Measurements from ENCODE around the gene KRT40. TPM values are rescaled to one million over a fixed set of nuclear protein-coding genes. Genes with fewer than 3 reads are reported as not detected.

The KRT40 gene
- total and polyA plus RNA-seq, 2 of the 4 experiments (the other 2 are of a cell fraction) = not detected

- Histone ChIP-seq H3K9me3 (ENCODE audit: control insufficient read depth, insufficient read depth, low read length) (no peaks in the 10 kb centered on the region), H2AK5ac (ENCODE audit: low read depth, low read length) (no peak overlapping the region), H4K5ac (ENCODE audit: low read depth, low read length) (no peak overlapping the region), H4K91ac (ENCODE audit: insufficient read depth, low read depth, low read length) (no peak overlapping the region), H3K27me3 (ENCODE audit: control insufficient read depth, insufficient read depth, low read length) (no peaks in the 10 kb centered on the region), H3K4me3 (ENCODE audit: insufficient read depth, low read depth, low read length) (no peak overlapping the region), H3K4ac (ENCODE audit: low read depth, low read length) (no peak overlapping the region), H2AFZ (replicated peaks; ENCODE audit: low read length, poor library complexity) (no peak overlapping the region), H3K18ac (ENCODE audit: low read depth, low read length) (no peak overlapping the region), H3K9ac (ENCODE audit: low read depth, low read length) (no peak overlapping the region), H3K79me1 (ENCODE audit: low read depth in 1 of 2, low read length in 2 of 2) (no peaks in the 10 kb centered on the region), H3K4me1 (ENCODE audit: control insufficient read depth, insufficient read depth, low read length) (no peaks in the 10 kb centered on the region; the same call in 1 of the 2 replicates), H3K27ac (ENCODE audit: insufficient read depth, low read length) (no peak overlapping the region), H2BK15ac (ENCODE audit: low read depth, low read length) (no peak overlapping the region), H4K20me1 (ENCODE audit: insufficient read depth, low read length) (no peaks in the 10 kb centered on the region), H3K9me1 (ENCODE audit: insufficient read depth, low read length) (no peaks in the 10 kb centered on the region), H3K36me3 (ENCODE audit: control insufficient read depth, insufficient read depth, low read length) (no peaks in the 10 kb centered on the region), H2AK9ac (replicated peaks; ENCODE audit: low read depth, low read length, poor library complexity) (no peak overlapping the region), H3K56ac (ENCODE audit: extremely low read depth, insufficient read depth, low read length) (no peak overlapping the region), H2BK5ac (ENCODE audit: low read depth, low read length, poor library complexity, severe bottlenecking) (no peak overlapping the region), H3K4me2 (ENCODE audit: low read depth, low read length) (no peak overlapping the region), H2BK20ac (ENCODE audit: low read depth, low read length) (no peak overlapping the region), H3K14ac (replicated peaks; ENCODE audit: low read depth, low read length) (no peak overlapping the region), H3K23ac (ENCODE audit: low read depth, low read length) (no peak overlapping the region), H4K8ac (ENCODE audit: low read depth in 2 of 2, low read length in 2 of 2) (no peak overlapping the region), H2BK120ac (ENCODE audit: low read depth, low read length) (no peak overlapping the region)
- no peak for ATAC-seq (ENCODE audit: low read depth)
- no CpG with 5 or more reads among the region's 1 CpG for WGBS, 2 experiments (ENCODE audit: extremely low coverage in 2 of 2, insufficient read length in 1 of 2)
- CTCF ChIA-PET = no interaction called here
- DNase-seq = no peak
- dilution Hi-C loops (cut with HindIII; ENCODE audit: low sequenced_read_pairs, unreplicated experiment) (no loop called here), intact Hi-C loops (cut with micrococcal nuclease) (no loop called here), in situ Hi-C loops (cut with MboI; ENCODE audit: low sequenced_read_pairs) (no loop called here)
- BruUV-seq (replicated peaks) = no TSS peak
- POLR2A ChIA-PET (ENCODE audit: unreplicated experiment) = no interaction called here
- no peak for TF ChIP-seq CEBPB (IDR thresholded peaks at IDR 0.05; ENCODE audit: low read depth, low read length)
- no peak for TF ChIP-seq MAZ (IDR thresholded peaks at IDR 0.05; ENCODE audit: borderline replicate concordance, low read depth, low read length)
- TF ChIP-seq SMC3 (IDR thresholded peaks at IDR 0.05; ENCODE audit: low read depth, low read length) = no peak
- TF ChIP-seq RCOR1 (IDR thresholded peaks at IDR 0.05; ENCODE audit: insufficient replicate concordance, low read length) = no peak
- TF ChIP-seq CHD1 (IDR thresholded peaks at IDR 0.05; ENCODE audit: low read depth, low read length) = no peak
- no peak for TF ChIP-seq NFE2L2 (IDR thresholded peaks at IDR 0.05; ENCODE audit: low read depth, low read length)
- TF ChIP-seq, protein P1, sequence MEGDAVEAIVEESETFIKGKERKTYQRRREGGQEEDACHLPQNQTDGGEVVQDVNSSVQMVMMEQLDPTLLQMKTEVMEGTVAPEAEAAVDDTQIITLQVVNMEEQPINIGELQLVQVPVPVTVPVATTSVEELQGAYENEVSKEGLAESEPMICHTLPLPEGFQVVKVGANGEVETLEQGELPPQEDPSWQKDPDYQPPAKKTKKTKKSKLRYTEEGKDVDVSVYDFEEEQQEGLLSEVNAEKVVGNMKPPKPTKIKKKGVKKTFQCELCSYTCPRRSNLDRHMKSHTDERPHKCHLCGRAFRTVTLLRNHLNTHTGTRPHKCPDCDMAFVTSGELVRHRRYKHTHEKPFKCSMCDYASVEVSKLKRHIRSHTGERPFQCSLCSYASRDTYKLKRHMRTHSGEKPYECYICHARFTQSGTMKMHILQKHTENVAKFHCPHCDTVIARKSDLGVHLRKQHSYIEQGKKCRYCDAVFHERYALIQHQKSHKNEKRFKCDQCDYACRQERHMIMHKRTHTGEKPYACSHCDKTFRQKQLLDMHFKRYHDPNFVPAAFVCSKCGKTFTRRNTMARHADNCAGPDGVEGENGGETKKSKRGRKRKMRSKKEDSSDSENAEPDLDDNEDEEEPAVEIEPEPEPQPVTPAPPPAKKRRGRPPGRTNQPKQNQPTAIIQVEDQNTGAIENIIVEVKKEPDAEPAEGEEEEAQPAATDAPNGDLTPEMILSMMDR (conservative IDR thresholded peaks at IDR 0.05; ENCODE audit: low read depth, low read length) = no peak
- no peak for TF ChIP-seq BHLHE40 (IDR thresholded peaks at IDR 0.05; ENCODE audit: low read depth, low read length)
- TF ChIP-seq MAFK (IDR thresholded peaks at IDR 0.05; ENCODE audit: low read depth, low read length) = no peak
- no peak for TF ChIP-seq POLR2A (IDR thresholded peaks at IDR 0.05; ENCODE audit: low read depth, low read length)
- TF ChIP-seq RFX5 (IDR thresholded peaks at IDR 0.05; ENCODE audit: low read depth, low read length) = no peak
- no peak for TF ChIP-seq MXI1 (IDR thresholded peaks at IDR 0.05; ENCODE audit: borderline replicate concordance, low read depth, low read length)
- TF ChIP-seq FOS (IDR thresholded peaks at IDR 0.05; ENCODE audit: low read depth, low read length) = no peak
- TF ChIP-seq RAD21 (IDR thresholded peaks at IDR 0.05; ENCODE audit: low read length) = no peak
- TF ChIP-seq USF2 (IDR thresholded peaks at IDR 0.05; ENCODE audit: low read depth, low read length) = no peak
These were observed 39.6 kb downstream of the KRT40 start for GRCh38 chr17:40944531-40944930.

Measured in IMR-90 (cell line).